HepG2 (cell line): ENCODE measurements around the gene CHKA. TPM values are rescaled to one million over a fixed set of nuclear protein-coding genes. Genes with fewer than 3 reads are reported as not detected.
A peak's percentile ranks its signal among the peaks of the same experiment; 100 is the strongest.

Source experiments
- CEBPB ChIP-seq: IDR thresholded peaks from 2 replicates; pipeline ENCODE4 v1.6.1; 2011; ENCODE audit warnings: low read depth, low read length, improper control_type of control experiment, borderline replicate concordance
- DPF2 ChIP-seq: sonication (generic); formaldehyde crosslinking; IDR thresholded peaks from 2 replicates; pipeline ENCODE4 v1.4.0; 2020; ENCODE audit warnings: mild to moderate bottlenecking, low read depth, missing genetic modification reagents, borderline replicate concordance
- ESRRA ChIP-seq: sonication (generic); formaldehyde crosslinking; IDR thresholded peaks from 2 replicates; pipeline ENCODE4 v1.5.1; 2020; ENCODE audit warnings: mild to moderate bottlenecking, low read depth, missing genetic modification reagents
- FOXK2 ChIP-seq: fragments of 450-650 bp; IDR thresholded peaks from 2 replicates; pipeline ENCODE4 v1.6.1; 2016
- GABPA ChIP-seq, 2 experiments: IDR thresholded peaks; 2 replicates each; pipeline ENCODE4 v1.6.1; 2011 to 2016; ENCODE audit warnings: low read depth in 2 of 2, low read length in 1 of 2, missing biosample characterization in 1 of 2, missing genetic modification characterization in 1 of 2
- GTF3A ChIP-seq: sonication (generic); formaldehyde crosslinking; conservative IDR thresholded peaks from 2 replicates; pipeline ENCODE4 v1.4.0; 2020; ENCODE audit warnings: mild to moderate bottlenecking, missing genetic modification reagents
- NFKBIZ ChIP-seq: IDR thresholded peaks from 2 replicates; pipeline ENCODE4 v1.6.1; 2018; ENCODE audit warnings: missing genetic modification reagents, missing compliant biosample characterization
- RBM22 ChIP-seq: fragments of 200-400 bp; formaldehyde crosslinking; optimal IDR thresholded peaks from 2 replicates; pipeline ENCODE3; 2017; ENCODE audit warnings: mild to moderate bottlenecking, low read length, moderate library complexity
- SMAD1 ChIP-seq: sonication (generic); formaldehyde crosslinking; IDR thresholded peaks from 2 replicates; pipeline ENCODE4 v1.4.0; 2020; ENCODE audit warnings: missing genetic modification reagents, low read depth, mild to moderate bottlenecking, borderline replicate concordance
- SP2 ChIP-seq: sonication (generic); formaldehyde crosslinking; IDR thresholded peaks from 2 replicates; pipeline ENCODE4 v1.5.1; 2020; ENCODE audit warnings: mild to moderate bottlenecking, missing genetic modification reagents
- ZNF329 ChIP-seq: sonication (generic); formaldehyde crosslinking; IDR thresholded peaks from 2 replicates; pipeline ENCODE4 v1.9.0; 2021; ENCODE audit warnings: low read depth, mild to moderate bottlenecking, missing genetic modification reagents
- ZNF331 ChIP-seq: sonication (generic); formaldehyde crosslinking; IDR thresholded peaks from 2 replicates; pipeline ENCODE4 v1.4.0; 2020; ENCODE audit warnings: missing genetic modification reagents
- ZNF44 ChIP-seq: sonication (generic); formaldehyde crosslinking; IDR thresholded peaks from 2 replicates; pipeline ENCODE4 v1.5.1; 2020; ENCODE audit warnings: mild to moderate bottlenecking, missing genetic modification reagents
- ZNF724P ChIP-seq: sonication (generic); formaldehyde crosslinking; IDR thresholded peaks from 2 replicates; pipeline ENCODE4 v1.8.0; 2022; ENCODE audit warnings: missing genetic modification reagents, borderline replicate concordance
- ZNF766 ChIP-seq: sonication (generic); formaldehyde crosslinking; IDR thresholded peaks from 2 replicates; pipeline ENCODE4 v1.5.0; 2020; ENCODE audit warnings: missing genetic modification reagents, borderline replicate concordance
- ZSCAN12 ChIP-seq: sonication (generic); formaldehyde crosslinking; IDR thresholded peaks from 2 replicates; pipeline ENCODE4 v1.9.0; 2021; ENCODE audit warnings: mild to moderate bottlenecking, missing genetic modification reagents
- ZSCAN29 ChIP-seq: sonication (generic); formaldehyde crosslinking; conservative IDR thresholded peaks from 2 replicates; pipeline ENCODE4 v1.4.0; 2020; ENCODE audit warnings: mild to moderate bottlenecking, missing genetic modification reagents
- polyA plus RNA-seq, 8 experiments: library from polyadenylated mRNA; depleted of rRNA in 3 of 8; stranded (reverse) in 7 of 8; unstranded in 1 of 8; fragments of >200 nt; fragmentation: Illumina TruSeq in 4 of 8; extraction: Trizol in 4 of 8; gene quantifications; 2 replicates each; pipeline versions ENCODE4 v1.2.1 to v1.2.3, GENCODE V29; 2011 to 2016; ENCODE audit warnings: low read depth in 4 of 8, missing spikeins in 1 of 8, mixed read lengths in 1 of 8; ENCODE audit not compliant: insufficient read depth in 1 of 8
- total RNA-seq, 5 experiments: library from RNA; depleted of rRNA; stranded (reverse); fragments of >200 nt; fragmentation: Illumina TruSeq; extraction: Trizol; gene quantifications; 2 replicates each; pipeline ENCODE4 v1.2.3, GENCODE V29; 2016; ENCODE audit warnings: low read depth in 1 of 5
- TF ChIP-seq, protein P1 (sequence below): sonication (generic); formaldehyde crosslinking; IDR thresholded peaks from 2 replicates; pipeline ENCODE4 v1.9.0; 2022; ENCODE audit warnings: missing genetic modification reagents, mild to moderate bottlenecking, borderline replicate concordance
- TF ChIP-seq, protein P2 (sequence below): sonication (generic); formaldehyde crosslinking; IDR thresholded peaks from 2 replicates; pipeline ENCODE4 v1.4.0; 2020; ENCODE audit warnings: missing genetic modification reagents
- TF ChIP-seq, protein P3 (sequence below): sonication (generic); formaldehyde crosslinking; IDR thresholded peaks from 2 replicates; pipeline ENCODE4 v1.8.1; 2023; ENCODE audit warnings: mild to moderate bottlenecking, missing genetic modification reagents
- TF ChIP-seq, protein P4 (sequence below): sonication (generic); formaldehyde crosslinking; IDR thresholded peaks from 2 replicates; pipeline ENCODE4 v1.9.0; 2021; ENCODE audit warnings: missing genetic modification reagents, mild to moderate bottlenecking, borderline replicate concordance
- TF ChIP-seq, protein P5 (sequence below): IDR thresholded peaks from 2 replicates; pipeline ENCODE4 v1.6.1; 2016
- TF ChIP-seq, protein P6 (sequence below): sonication (generic); formaldehyde crosslinking; IDR thresholded peaks from 2 replicates; pipeline ENCODE4 v1.8.0; 2022; ENCODE audit warnings: mild to moderate bottlenecking, missing genetic modification reagents, borderline replicate concordance

Gene CHKA
- total and polyA plus RNA-seq, 2 of the 13 experiments (the other 11 are each of a cell fraction or from before 2014, with no cell fraction given): 71.6 to 92.7 TPM

DNA sequence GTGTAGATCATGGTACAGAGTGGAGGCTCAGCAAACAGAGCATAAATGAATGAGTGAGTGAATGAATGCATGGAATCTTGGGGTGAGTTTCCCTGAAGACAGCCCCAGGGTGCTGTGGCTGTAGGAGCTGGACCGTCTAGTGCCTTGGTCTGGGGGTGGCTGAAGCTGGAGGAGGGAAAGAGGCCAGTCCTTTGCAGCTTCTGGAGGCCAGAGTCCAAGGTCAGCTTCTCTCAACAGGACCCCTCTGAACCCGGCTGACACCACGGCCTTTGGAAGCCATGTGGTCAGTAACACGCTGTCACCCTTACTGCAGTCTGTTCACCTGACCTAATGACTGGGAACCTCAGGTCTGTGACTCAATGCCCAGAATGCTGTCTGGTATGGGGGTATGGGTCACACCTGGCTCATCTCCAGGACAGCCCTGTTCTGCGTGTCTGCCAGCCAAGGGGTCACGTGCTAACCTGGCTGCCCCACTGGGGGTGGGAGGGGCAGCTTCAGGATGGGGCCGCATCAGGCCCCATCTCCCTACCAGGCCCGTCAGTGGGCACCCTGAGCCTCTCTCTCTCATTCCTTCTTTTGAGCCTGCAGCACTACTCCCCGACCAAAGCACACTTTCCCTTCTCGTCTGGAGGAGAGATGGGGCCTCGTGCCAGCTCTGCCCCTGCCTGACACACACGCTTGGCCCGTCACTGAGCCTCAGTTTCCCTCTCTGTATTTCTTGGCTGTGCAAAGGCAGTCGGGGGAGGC is 24.1 kb upstream of the CHKA start (continued):
- TF ChIP-seq GABPA (IDR thresholded peaks at IDR 0.05; ENCODE audit: low read depth, low read length) (no peak), GABPA (CRISPR knock-in tag; IDR thresholded peaks at IDR 0.05; ENCODE audit: low read depth) (peak; percentile 61), GTF3A (CRISPR knock-in tag) (no peak; the same call in 1 of the 2 replicates), SMAD1 (CRISPR knock-in tag) (peak; percentile 82; the same call in 1 of the 2 replicates), CEBPB (no peak), ZNF331 (CRISPR knock-in tag) (peak; percentile 76; the same call in 1 of the 2 replicates), ZSCAN12 (CRISPR knock-in tag) (no peak), ZNF329 (peak; percentile 50; the same call in 1 of the 2 replicates), FOXK2 (peak; percentile 49; the same call in 1 of the 2 replicates), ESRRA (CRISPR knock-in tag) (peak; percentile 98), ZSCAN29 (CRISPR knock-in tag) (no peak), ZNF766 (no peak), DPF2 (CRISPR knock-in tag) (peak; percentile 71), RBM22 (no peak), ZNF44 (CRISPR knock-in tag) (no peak), SP2 (CRISPR knock-in tag) (no peak), ZNF724P (CRISPR knock-in tag) (no peak), NFKBIZ (CRISPR knock-in tag) (peak; percentile 76)
- TF ChIP-seq, protein P1, sequence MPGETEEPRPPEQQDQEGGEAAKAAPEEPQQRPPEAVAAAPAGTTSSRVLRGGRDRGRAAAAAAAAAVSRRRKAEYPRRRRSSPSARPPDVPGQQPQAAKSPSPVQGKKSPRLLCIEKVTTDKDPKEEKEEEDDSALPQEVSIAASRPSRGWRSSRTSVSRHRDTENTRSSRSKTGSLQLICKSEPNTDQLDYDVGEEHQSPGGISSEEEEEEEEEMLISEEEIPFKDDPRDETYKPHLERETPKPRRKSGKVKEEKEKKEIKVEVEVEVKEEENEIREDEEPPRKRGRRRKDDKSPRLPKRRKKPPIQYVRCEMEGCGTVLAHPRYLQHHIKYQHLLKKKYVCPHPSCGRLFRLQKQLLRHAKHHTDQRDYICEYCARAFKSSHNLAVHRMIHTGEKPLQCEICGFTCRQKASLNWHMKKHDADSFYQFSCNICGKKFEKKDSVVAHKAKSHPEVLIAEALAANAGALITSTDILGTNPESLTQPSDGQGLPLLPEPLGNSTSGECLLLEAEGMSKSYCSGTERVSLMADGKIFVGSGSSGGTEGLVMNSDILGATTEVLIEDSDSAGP: peak; percentile 94
- TF ChIP-seq, protein P2, sequence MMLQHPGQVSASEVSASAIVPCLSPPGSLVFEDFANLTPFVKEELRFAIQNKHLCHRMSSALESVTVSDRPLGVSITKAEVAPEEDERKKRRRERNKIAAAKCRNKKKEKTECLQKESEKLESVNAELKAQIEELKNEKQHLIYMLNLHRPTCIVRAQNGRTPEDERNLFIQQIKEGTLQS (CRISPR knock-in tag): no peak
- TF ChIP-seq, protein P3, sequence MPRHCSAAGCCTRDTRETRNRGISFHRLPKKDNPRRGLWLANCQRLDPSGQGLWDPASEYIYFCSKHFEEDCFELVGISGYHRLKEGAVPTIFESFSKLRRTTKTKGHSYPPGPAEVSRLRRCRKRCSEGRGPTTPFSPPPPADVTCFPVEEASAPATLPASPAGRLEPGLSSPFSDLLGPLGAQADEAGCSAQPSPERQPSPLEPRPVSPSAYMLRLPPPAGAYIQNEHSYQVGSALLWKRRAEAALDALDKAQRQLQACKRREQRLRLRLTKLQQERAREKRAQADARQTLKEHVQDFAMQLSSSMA (CRISPR knock-in tag): 0 out of 2 replicates have a peak, but pooled peaks have one; percentile 62
- TF ChIP-seq, protein P4, sequence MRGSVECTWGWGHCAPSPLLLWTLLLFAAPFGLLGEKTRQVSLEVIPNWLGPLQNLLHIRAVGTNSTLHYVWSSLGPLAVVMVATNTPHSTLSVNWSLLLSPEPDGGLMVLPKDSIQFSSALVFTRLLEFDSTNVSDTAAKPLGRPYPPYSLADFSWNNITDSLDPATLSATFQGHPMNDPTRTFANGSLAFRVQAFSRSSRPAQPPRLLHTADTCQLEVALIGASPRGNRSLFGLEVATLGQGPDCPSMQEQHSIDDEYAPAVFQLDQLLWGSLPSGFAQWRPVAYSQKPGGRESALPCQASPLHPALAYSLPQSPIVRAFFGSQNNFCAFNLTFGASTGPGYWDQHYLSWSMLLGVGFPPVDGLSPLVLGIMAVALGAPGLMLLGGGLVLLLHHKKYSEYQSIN (CRISPR knock-in tag): no peak
- TF ChIP-seq, protein P5, sequence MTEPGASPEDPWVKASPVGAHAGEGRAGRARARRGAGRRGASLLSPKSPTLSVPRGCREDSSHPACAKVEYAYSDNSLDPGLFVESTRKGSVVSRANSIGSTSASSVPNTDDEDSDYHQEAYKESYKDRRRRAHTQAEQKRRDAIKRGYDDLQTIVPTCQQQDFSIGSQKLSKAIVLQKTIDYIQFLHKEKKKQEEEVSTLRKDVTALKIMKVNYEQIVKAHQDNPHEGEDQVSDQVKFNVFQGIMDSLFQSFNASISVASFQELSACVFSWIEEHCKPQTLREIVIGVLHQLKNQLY (CRISPR knock-in tag): peak; percentile 98
- TF ChIP-seq, protein P6, sequence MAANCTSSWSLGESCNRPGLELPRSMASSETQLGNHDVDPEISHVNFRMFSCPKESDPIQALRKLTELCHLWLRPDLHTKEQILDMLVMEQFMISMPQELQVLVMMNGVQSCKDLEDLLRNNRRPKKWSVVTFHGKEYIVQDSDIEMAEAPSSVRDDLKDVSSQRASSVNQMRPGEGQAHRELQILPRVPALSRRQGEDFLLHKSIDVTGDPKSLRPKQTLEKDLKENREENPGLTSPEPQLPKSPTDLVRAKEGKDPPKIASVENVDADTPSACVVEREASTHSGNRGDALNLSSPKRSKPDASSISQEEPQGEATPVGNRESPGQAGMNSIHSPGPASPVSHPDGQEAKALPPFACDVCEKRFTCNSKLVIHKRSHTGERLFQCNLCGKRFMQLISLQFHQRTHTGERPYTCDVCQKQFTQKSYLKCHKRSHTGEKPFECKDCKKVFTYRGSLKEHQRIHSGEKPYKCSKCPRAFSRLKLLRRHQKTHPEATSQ (CRISPR knock-in tag): 0 out of 2 replicates have a peak, but pooled peaks have one; percentile 22
